Endodermal cell (in vitro differentiated cells): ENCODE data around the gene ETV6. TPM values are rescaled to one million over a fixed set of nuclear protein-coding genes. Genes with fewer than 3 reads are reported as not detected.

Source experiments
- DNase-seq: peaks from one replicate; pipeline ENCODE4 v3.0.0-alpha.2; 2017
- H3K27ac ChIP-seq: 2 replicates; pipeline ENCODE4 v1.5.1; 2013; ENCODE audit warnings: mild to moderate bottlenecking, low read depth, low read length, moderate library complexity
- H3K27me3 ChIP-seq: 2 replicates; pipeline ENCODE4 v1.6.1; 2013; ENCODE audit warnings: mild to moderate bottlenecking, low read length, moderate library complexity; ENCODE audit not compliant: insufficient read depth, control insufficient read depth, poor library complexity, severe bottlenecking
- H3K36me3 ChIP-seq: 2 replicates; pipeline ENCODE4 v1.7.0; 2013; ENCODE audit warnings: mild to moderate bottlenecking, low read length, moderate library complexity; ENCODE audit not compliant: control insufficient read depth, insufficient read depth
- H3K4me1 ChIP-seq: one replicate; pipeline ENCODE4 v1.7.0; 2013; ENCODE audit warnings: low read length; ENCODE audit not compliant: control insufficient read depth, insufficient read depth
- H3K4me3 ChIP-seq: 2 replicates; pipeline ENCODE4 v1.5.1; 2013; ENCODE audit warnings: mild to moderate bottlenecking, low read length, moderate library complexity
- H3K9ac ChIP-seq: 2 replicates; pipeline ENCODE4 v1.6.1; 2013; ENCODE audit warnings: mild to moderate bottlenecking, low read length, moderate library complexity; ENCODE audit not compliant: poor library complexity, severe bottlenecking; ENCODE audit errors: extremely low read depth
- H3K9me3 ChIP-seq: 2 replicates; pipeline ENCODE4 v1.6.1; 2013; ENCODE audit warnings: mild to moderate bottlenecking, low read length, moderate library complexity; ENCODE audit not compliant: control insufficient read depth
- H3K27ac Mint-ChIP-seq: 2 replicates; pipeline ENCODE4 v1.8.0; 2020; ENCODE audit warnings: mixed read lengths
- H3K27me3 Mint-ChIP-seq: 2 replicates; pipeline ENCODE4 v1.8.0; 2021; ENCODE audit warnings: mild to moderate bottlenecking, mixed read lengths; ENCODE audit not compliant: insufficient read depth
- H3K36me3 Mint-ChIP-seq: 2 replicates; pipeline ENCODE4 v1.8.0; 2020; ENCODE audit warnings: low read depth, mixed read lengths
- H3K4me1 Mint-ChIP-seq: 2 replicates; pipeline ENCODE4 v1.8.0; 2020; ENCODE audit warnings: mixed read lengths
- H3K4me3 Mint-ChIP-seq: 2 replicates; pipeline ENCODE4 v1.8.0; 2020; ENCODE audit warnings: mild to moderate bottlenecking, moderate library complexity, mixed read lengths
- H3K9me3 Mint-ChIP-seq: 2 replicates; pipeline ENCODE4 v1.8.0; 2020; ENCODE audit warnings: mild to moderate bottlenecking, mixed read lengths
- CTCF ChIP-seq: fragments of 200-600 bp; sonication (generic); conservative IDR thresholded peaks from 2 replicates; pipeline ENCODE4 v1.5.0; 2021; ENCODE audit warnings: antibody characterized with exemption, mild to moderate bottlenecking
- WGBS, 2 experiments: methylation state at CpG; one replicate each; pipeline versions ENCODE4 v1.1.5 to v1.1.7; 2013; ENCODE audit warnings: missing lambda C conversion rate in 2 of 2, mixed read lengths in 1 of 2; ENCODE audit not compliant: insufficient coverage in 1 of 2, insufficient read length in 1 of 2; 5-methylcytosine and 5-hydroxymethylcytosine counted together
- total RNA-seq, 2 donors: library from RNA; stranded (reverse); fragmentation: NEBNext Ultra II Directional in 1 of 2; extraction: Animal tissue kit (Norgen Biotek cat#: 25700) in 1 of 2; gene quantifications; 2 replicates in 1 of 2; 3 replicates in 1 of 2; pipeline ENCODE4 v1.2.1, GENCODE V29; 2021

ETV6 gene
- total RNA-seq, 2 donors from 2014 or later: 9.3 to 22.1 TPM

DNA sequence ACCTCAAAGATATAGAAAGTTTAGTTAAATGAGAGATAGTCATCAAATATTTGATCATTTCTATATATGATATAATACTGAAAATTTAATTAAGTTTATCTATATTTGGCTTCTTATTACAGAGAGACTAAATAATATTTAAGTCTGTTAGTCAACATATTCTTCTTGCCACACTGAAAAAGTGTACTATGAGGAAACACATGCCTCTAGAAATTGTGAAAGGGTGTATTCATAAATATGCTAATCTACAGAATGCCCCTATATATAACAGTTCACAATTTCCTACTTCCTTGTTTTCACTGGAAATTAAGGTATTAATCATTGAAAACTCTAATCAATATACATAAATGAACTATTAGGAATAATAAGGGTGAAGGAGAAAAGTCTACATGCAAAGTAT is 31.4 kb upstream of the ETV6 start:
- TF ChIP-seq CTCF: no peak
- H3K9me3 Mint-ChIP-seq: no peaks in the 10 kb centered on the region
- no peak overlapping the region for H3K27ac Mint-ChIP-seq
- no peak for DNase-seq
- Histone ChIP-seq H3K4me1 (peaks cover 9% of the 10 kb centered on the region), H3K9ac (no peak overlapping the region), H3K36me3 (no peaks in the 10 kb centered on the region), H3K27ac (no peak overlapping the region), H3K9me3 (no peaks in the 10 kb centered on the region), H3K4me3 (no peak overlapping the region), H3K27me3 (no peaks in the 10 kb centered on the region)
- H3K36me3 Mint-ChIP-seq: peaks cover 2% of the 10 kb centered on the region
- H3K4me3 Mint-ChIP-seq: no peak overlapping the region
- no peaks in the 10 kb centered on the region for H3K27me3 Mint-ChIP-seq
- peaks cover 61% of the 10 kb centered on the region for H3K4me1 Mint-ChIP-seq

- Histone ChIP-seq H3K9me3 (peaks cover 5% of the 10 kb centered on the region), H3K9ac (no peak overlapping the region), H3K4me1 (peaks cover 9% of the 10 kb centered on the region), H3K4me3 (no peak overlapping the region), H3K36me3 (no peaks in the 10 kb centered on the region), H3K27me3 (no peaks in the 10 kb centered on the region), H3K27ac (no peak overlapping the region)
- Mint-ChIP-seq H3K4me3 (no peak overlapping the region), H3K27me3 (no peaks in the 10 kb centered on the region), H3K36me3 (peaks cover 5% of the 10 kb centered on the region), H3K4me1 (peaks cover 45% of the 10 kb centered on the region), H3K27ac (peak overlapping the region; percentile 7), H3K9me3 (peaks cover 8% of the 10 kb centered on the region)
- WGBS, 2 experiments: 73 to 80% methylated on average over 5 of the region's 5 CpGs
- peak; percentile 52 for TF ChIP-seq CTCF
- DNase-seq: peak; percentile 76
These were observed 27.6 kb upstream of the ETV6 start for GRCh38 chr12:11621797-11622423.

DNA sequence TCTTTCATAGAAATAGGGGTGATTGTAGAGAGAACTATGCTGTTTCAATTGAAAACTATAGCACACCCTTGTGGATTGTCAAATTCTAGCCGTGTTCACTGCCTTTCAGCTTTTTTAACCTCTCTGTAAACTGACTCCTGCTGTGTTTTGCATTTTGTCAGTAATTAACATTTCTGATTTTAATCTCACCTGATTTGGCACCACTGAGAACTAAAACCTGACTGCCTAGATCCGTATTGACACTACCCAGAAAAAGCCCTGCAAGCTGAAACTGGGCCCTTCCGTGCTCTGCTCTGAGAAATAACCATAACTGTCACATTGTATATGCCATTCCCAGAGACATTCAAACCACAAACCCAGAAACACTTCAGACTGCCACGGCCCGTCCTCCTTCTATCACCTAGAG is 26.6 kb upstream of the ETV6 start:
- no peaks in the 10 kb centered on the region for H3K36me3 ChIP-seq
- no peaks in the 10 kb centered on the region for H3K27me3 ChIP-seq
- no peak overlapping the region for H3K4me3 ChIP-seq
- TF ChIP-seq CTCF: peak; percentile 70
- H3K27ac Mint-ChIP-seq: peak overlapping the region; percentile 76
- H3K9ac ChIP-seq: no peak overlapping the region
- peak; percentile 63 for DNase-seq
- 30 to 40% methylated on average over 1 to 5 of the region's 5 CpGs for WGBS, 2 experiments
- H3K27me3 Mint-ChIP-seq: no peaks in the 10 kb centered on the region
- H3K4me1 ChIP-seq: peaks cover 9% of the 10 kb centered on the region
- H3K36me3 Mint-ChIP-seq: peaks cover 6% of the 10 kb centered on the region
- peaks cover 43% of the 10 kb centered on the region for H3K4me1 Mint-ChIP-seq
- H3K27ac ChIP-seq: no peak overlapping the region
- peak overlapping the region; percentile 2 for H3K4me3 Mint-ChIP-seq
- peaks cover 8% of the 10 kb centered on the region for H3K9me3 Mint-ChIP-seq
- H3K9me3 ChIP-seq: peaks cover 5% of the 10 kb centered on the region
